ENCODE data around the gene PLEKHN1. TPM values are rescaled to one million over a fixed set of nuclear protein-coding genes. Genes with fewer than 3 reads are reported as not detected.

The PLEKHN1 gene
- total RNA-seq, 1 donor from 2014 or later: 6.8 TPM

DNA sequence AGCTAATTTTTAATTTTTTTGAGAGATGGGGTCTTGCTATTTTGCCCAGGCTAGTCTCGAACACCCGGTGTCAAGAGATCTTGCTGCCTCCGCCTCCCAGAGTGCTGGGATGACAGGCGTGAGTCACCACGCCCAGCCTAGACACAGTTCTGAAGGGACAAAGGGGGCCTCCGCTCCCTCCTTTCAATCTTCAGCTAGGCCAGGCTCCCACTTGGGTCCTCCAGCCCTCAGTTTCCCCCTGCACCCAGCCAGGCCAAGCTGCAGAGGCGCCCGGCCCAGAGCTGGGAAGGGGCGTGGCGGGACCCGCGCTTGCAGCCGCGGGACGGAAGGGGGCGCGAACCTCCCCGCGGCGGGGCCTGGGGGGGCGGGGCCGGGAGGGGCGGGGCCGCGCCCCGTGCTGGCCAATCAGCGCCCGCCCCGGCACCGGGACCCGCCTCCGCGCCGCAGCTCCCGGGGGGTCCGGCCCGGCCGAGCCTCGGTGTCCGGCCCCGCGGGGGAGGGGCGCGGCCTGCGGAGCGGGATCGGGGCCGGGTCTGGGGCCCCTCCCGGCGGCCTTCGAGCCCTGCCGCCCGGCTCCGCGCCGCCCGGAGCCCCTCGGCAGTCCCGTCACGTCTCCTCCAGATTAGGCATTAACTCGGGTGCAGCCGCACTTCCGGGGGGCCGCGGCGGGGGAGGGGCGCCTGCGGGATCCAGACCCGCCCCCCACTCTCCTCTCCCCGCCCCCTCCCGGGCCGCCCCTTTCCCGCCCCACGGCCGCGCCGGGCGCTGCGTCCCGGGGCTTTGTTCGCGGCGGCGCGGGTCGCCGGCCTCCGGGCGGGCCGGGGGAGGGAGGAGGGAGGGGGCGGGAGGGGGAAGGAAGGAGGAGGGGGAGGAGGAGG lies 53.1 kb downstream of the PLEKHN1 start:
- DNase-seq (ENCODE audit: low read depth): no peak
- TF ChIP-seq, protein P1, sequence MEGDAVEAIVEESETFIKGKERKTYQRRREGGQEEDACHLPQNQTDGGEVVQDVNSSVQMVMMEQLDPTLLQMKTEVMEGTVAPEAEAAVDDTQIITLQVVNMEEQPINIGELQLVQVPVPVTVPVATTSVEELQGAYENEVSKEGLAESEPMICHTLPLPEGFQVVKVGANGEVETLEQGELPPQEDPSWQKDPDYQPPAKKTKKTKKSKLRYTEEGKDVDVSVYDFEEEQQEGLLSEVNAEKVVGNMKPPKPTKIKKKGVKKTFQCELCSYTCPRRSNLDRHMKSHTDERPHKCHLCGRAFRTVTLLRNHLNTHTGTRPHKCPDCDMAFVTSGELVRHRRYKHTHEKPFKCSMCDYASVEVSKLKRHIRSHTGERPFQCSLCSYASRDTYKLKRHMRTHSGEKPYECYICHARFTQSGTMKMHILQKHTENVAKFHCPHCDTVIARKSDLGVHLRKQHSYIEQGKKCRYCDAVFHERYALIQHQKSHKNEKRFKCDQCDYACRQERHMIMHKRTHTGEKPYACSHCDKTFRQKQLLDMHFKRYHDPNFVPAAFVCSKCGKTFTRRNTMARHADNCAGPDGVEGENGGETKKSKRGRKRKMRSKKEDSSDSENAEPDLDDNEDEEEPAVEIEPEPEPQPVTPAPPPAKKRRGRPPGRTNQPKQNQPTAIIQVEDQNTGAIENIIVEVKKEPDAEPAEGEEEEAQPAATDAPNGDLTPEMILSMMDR (conservative IDR thresholded peaks at IDR 0.05; ENCODE audit: low read depth, low read length): peak; percentile 38
- H3K4me3 ChIP-seq (ENCODE audit: low read depth, low read length): peak overlapping the region; percentile 36

DNA sequence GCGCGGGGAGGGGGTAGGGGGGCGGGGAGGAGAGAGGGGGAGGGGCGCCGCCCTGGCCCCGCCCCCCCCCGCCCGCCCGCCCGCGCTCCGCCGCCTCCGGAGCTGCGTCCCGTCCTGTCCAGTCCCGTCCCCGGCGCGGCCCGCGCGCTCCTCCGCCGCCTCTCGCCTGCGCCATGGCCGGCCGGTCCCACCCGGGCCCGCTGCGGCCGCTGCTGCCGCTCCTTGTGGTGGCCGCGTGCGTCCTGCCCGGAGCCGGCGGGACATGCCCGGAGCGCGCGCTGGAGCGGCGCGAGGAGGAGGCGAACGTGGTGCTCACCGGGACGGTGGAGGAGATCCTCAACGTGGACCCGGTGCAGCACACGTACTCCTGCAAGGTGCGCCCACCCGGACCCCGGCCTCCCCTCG lies 53.7 kb downstream of the PLEKHN1 start, which contains the start of gene AGRN:
Gene AGRN (plus strand): TSS at position 121 of the 405 bp plus-strand sequence. CDS start 53 bp downstream, at position 174.
- TF ChIP-seq, protein P1 (conservative IDR thresholded peaks at IDR 0.05; ENCODE audit: low read depth, low read length): no peak
- no peak for DNase-seq (ENCODE audit: low read depth)

DNA sequence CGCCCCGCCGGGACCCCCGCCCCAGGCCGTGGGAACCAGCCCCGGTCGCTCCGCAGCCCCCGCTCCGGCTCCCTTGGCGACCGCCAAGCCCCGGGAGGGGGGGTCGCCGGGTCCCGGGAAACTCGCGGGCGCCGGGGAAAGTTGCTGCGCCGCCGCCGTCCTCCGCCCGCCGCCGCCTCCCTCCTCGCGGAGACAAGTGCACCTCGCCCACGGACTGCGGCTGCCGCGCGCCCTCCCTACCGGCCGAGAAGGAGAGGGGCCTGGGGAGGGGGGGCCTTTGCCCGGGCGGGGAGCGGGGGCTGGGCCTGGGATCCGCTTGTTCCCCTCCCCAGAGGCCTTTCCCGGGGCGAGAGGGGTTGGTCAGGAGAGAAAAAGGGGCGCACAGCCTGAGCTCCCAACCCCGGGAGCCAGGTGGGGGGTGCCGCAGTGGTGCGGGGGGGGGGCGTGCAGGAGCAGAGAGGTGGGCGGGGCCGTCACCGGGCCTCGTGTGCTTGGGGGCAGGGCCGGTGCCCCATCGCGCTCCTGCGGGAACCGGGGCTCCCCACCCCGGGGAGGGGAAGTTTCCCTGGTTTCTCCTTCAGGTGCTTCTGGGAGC lies 54.2 kb downstream of the PLEKHN1 start:
- TF ChIP-seq, protein P1 (conservative IDR thresholded peaks at IDR 0.05; ENCODE audit: low read depth, low read length): no peak
- DNase-seq (ENCODE audit: low read depth): no peak
- H3K4me3 ChIP-seq (ENCODE audit: low read depth, low read length): peak overlapping the region; percentile 70

More for the DNA sequence above, 53.7 kb downstream of the PLEKHN1 start, which contains the start of gene AGRN:
- H3K4me3 ChIP-seq (ENCODE audit: low read depth, low read length): peak within 1 kb of the TSS; percentile 70

- no peak for DNase-seq (ENCODE audit: low read depth)
- TF ChIP-seq, protein P1 (conservative IDR thresholded peaks at IDR 0.05; ENCODE audit: low read depth, low read length): no peak
- peak overlapping the region; percentile 70 for H3K4me3 ChIP-seq (ENCODE audit: low read depth, low read length)
Measured at GRCh38 chr1:1021010-1021919, 55.0 kb downstream of the PLEKHN1 start.

DNA sequence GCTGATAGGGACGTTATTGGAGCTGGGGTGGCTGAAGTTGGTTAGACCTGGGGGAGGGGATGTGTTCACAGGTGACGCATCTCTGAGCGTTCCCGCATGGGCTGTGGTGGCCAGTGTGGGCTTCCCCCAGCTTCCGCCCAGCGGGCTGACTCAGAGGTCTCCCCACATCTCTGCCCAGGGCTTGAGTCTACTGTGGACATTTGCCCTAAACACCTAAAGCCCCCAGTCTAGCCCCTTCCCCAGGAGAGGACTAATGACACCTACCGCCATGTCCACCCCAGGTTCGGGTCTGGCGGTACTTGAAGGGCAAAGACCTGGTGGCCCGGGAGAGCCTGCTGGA lies 55.6 kb downstream of the PLEKHN1 start:
- H3K4me3 ChIP-seq (ENCODE audit: low read depth, low read length): peak overlapping the region; percentile 70
- DNase-seq (ENCODE audit: low read depth): no peak
- TF ChIP-seq, protein P1 (conservative IDR thresholded peaks at IDR 0.05; ENCODE audit: low read depth, low read length): no peak

DNA sequence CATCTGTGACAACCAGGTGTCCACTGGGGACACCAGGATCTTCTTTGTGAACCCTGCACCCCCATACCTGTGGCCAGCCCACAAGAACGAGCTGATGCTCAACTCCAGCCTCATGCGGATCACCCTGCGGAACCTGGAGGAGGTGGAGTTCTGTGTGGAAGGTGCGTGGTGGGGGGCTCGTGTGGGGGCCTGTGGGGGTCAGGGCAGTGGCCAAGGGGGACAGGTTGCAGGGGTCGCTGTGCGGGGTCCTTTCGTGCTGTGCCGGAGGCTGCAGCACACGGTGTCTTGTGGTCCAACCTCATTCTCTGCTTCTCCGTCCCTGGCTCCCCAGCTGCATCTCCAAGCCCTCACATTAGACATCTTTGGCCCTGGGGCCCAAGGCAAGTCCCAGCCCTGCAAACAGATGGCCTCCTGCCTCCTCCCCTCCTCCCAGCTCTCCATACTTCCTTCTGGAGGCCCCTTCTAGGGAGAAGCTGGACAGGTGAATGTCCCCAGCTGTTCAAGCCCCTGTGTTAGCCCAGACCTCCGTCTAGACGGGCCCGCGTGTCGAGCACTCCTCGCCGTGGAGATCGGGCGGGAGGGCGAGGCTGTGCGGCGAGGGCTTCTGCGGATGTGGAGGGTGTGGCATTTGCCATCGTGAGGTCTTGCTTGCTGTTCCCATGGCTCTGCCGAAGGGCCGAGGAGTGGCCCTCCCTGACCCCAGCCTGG lies 56.2 kb downstream of the PLEKHN1 start:
- no peak for DNase-seq (ENCODE audit: low read depth)
- peak overlapping the region; percentile 70 for H3K4me3 ChIP-seq (ENCODE audit: low read depth, low read length)
- TF ChIP-seq, protein P1 (conservative IDR thresholded peaks at IDR 0.05; ENCODE audit: low read depth, low read length): no peak
